B cell (primary cell): ENCODE measurements around the gene AMDHD2.

ENCODE experiments used
- EZH2 ChIP-seq: IDR thresholded peaks from 2 replicates; pipeline ENCODE4 v1.6.1; 2012; ENCODE audit warnings: borderline replicate concordance, low read depth, mild to moderate bottlenecking, moderate library complexity, low read length; ENCODE audit not compliant: insufficient read depth, poor library complexity, severe bottlenecking
- TF ChIP-seq, protein P1 (sequence below): fragments of 200-600 bp; IDR thresholded peaks from one replicate; pipeline ENCODE4 v1.8.0; 2022; ENCODE audit warnings: antibody characterized with exemption, mild to moderate bottlenecking

DNA sequence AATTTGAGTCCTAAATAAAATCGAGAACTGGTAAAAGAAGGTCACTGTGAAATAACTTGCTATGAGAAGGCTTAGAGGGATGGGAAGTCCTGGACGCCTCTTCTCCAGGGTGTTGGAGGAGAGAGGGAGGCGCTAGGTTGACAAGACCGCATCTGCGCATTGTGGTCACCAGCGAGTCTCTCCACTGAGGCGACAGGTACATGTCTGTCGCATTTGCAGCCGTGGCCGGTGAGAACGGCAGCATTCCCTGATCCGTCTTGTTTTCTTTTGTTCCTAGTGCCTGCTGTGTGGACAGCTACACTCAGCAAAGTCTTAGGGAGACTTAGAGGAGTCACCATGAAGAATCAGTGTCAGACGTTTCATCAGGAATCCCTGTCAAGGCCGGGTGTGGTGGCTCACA, 14.5 kb upstream of the AMDHD2 start:
- TF ChIP-seq, protein P1, sequence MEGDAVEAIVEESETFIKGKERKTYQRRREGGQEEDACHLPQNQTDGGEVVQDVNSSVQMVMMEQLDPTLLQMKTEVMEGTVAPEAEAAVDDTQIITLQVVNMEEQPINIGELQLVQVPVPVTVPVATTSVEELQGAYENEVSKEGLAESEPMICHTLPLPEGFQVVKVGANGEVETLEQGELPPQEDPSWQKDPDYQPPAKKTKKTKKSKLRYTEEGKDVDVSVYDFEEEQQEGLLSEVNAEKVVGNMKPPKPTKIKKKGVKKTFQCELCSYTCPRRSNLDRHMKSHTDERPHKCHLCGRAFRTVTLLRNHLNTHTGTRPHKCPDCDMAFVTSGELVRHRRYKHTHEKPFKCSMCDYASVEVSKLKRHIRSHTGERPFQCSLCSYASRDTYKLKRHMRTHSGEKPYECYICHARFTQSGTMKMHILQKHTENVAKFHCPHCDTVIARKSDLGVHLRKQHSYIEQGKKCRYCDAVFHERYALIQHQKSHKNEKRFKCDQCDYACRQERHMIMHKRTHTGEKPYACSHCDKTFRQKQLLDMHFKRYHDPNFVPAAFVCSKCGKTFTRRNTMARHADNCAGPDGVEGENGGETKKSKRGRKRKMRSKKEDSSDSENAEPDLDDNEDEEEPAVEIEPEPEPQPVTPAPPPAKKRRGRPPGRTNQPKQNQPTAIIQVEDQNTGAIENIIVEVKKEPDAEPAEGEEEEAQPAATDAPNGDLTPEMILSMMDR, result no peak
- TF ChIP-seq EZH2, result no peak
